GM19372 (cell line): ENCODE data around the gene ACSF3.
"Not testable (repeated sequence)": the region's sequence is repeated elsewhere in the genome, so short reads cannot be mapped to it uniquely, and the experiment has no call there.

Source experiments
- ATAC-seq: cut with Tn5 transposase; IDR thresholded peaks from one replicate; pipeline ENCODE4 v1.9.1; 2021; ENCODE audit warnings: mild to moderate bottlenecking, low read depth, moderate library complexity; ENCODE audit not compliant: unreplicated experiment

ACSF3 gene

DNA sequence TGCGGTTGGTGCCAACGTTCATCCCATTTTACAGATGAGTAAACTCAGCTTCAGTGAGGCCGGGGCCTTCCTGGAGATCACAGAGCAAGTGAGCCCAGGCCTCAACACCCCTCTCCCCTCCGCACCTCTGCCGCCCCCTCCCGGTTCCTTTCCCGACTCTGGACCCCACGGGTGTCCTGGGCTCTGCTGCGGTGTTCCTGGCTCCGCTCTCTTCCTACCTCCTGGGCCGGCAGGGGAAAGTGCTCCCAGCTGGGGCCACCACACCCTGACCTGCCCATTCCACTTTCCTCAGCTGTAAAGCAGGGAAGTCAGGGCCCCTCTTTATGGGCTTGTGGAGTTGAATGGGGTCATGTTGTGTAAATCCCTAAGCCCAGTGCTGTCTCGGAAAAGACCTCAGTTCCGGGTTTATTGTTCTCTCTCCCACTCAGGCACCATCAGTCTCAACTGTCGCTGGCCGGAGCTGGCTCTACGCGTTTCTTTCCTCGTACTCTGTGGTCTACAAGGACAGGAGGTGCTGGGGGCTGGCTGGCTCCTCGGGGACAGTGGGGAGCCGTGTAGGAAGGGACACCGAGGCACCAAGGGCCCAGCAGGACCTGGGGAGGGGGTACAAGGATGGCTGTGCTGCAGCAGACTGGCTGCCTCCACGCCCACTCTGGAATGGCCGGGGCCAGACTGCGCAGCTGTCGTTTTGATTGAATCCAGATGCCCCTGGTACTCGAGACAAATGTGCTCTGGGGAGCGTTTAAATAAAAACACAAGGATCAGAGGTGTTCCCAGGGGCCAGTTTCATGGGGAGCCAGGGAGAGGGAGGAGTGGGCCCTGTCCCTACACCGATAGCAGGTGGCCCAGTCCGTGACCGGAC lies 21.7 kb upstream of the ACSF3 start:
- no peak for ATAC-seq

DNA sequence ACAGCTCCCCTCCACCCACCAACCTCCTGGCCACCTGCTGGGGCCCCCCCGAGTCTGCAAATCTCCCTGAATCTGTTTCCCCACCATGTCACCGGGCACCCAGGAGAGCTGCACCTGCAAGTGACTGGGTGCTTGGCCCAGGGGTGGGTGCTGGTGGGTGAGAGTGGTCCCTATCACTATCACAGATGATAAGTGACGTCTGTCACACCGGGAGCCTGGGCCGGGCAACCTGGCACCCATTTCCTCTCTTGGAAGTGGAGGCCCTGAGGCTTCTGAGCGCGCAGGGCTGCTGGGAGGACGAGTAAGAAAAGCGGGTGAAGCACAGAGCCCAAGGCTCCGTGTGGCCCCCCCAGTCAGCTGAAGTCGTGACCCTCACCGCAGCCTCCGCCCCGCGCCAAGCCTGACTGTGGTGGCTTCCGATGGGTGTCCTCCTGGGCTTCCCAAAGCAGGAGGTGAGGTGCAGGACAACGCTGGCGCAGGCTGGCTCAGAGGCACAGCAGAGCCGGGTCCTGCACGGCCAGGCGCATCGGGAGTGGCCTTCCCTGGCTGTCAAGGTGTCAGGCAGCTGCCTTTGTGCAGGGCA lies 21.0 kb upstream of the ACSF3 start:
- ATAC-seq = no peak

DNA sequence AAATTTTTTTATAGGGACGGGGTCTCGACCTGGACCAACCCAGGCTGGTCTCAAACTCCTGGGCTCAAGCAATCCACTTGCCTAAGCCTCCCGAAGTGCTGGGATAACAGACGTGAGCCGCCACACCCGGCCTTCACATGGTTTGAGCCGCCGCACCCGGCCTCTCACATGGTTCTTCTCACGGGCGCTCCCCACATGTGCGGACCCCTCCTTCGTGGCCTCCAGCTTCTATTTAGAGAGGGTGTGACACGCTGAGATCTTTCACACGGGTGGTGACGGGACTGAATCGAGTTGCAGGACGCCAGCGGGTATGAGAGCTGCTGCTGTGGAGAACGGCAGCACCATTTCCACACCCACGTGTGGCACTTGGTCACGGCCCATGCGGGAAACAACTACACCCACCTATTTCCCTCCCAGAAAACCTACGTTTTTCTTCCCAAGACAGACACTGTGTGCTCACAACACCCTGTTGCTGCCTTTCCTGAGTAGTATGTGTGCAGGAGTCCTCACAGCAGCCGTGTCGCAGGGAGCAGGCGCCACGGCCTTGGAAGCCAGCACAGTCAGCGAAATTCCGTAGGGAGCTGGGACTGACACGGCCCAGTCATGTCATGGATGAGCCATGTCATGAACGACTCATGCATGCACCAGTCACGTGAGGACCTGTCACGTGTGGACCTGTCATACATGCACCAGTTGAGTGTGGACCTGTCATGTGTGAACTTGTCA lies 20.1 kb upstream of the ACSF3 start:
- ATAC-seq = no peak

DNA sequence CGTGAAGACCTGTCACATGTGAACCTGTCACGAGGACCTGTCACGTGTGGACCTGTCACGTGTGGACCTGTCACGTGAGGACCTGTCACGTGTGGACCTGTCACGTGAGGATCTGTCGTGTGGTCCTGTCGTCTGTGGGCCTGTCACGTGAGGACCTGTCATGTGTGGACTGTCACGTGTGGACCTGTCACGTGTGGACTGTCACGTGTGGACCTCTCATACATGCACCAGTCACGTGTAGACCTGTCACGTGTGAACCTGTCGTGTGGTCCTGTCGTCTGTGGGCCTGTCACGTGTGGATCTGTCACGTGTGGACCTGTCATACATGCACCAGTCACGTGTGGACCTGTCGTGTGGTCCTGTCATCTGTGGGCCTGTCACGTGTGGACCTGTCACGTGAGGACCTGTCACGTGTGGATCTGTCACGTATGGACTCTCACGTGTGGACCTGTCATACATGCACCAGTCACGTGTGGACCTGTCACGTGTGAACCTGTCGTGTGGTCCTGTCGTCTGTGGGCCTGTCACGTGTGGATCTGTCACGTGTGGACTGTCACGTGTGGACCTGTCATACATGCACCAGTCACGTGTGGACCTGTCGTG lies 19.5 kb upstream of the ACSF3 start:
- not testable (repeated sequence) for ATAC-seq

DNA sequence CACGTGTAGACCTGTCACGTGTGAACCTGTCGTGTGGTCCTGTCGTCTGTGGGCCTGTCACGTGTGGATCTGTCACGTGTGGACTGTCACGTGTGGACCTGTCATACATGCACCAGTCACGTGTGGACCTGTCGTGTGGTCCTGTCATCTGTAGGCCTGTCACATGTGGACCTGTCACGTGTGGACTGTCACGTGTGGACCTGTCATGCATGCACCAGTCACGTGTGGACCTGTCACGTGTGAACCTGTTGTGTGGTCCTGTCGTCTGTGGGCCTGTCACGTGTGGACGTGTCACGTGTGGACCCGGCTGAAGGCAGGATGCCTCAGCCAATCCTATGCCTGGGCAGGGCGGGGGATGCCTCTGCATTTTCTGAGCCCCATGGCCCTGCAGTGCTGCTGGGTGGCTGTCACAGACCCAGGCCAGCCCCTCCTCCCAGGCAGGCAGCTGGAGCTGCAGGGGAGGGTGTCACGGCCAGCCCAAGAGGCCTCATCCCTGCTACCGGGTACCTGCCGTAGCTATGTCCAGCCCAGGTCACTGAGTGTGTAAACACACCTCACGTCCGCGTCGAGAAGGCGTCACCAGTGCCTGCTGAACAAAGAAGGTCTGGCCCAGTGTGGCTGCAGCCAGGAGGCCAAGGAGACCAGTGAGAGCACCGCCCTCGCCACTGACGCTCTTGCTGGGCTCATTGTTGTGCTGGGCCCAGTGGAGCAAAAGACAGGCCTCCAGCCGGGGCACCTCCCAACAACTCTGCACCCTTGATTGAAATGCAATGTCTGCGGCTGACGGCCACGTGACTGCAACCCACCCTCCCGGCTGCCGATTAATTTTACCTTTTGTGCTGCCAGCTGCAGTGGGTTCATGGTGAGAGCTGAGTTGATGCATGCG lies 18.6 kb upstream of the ACSF3 start:
- no peak for ATAC-seq

DNA sequence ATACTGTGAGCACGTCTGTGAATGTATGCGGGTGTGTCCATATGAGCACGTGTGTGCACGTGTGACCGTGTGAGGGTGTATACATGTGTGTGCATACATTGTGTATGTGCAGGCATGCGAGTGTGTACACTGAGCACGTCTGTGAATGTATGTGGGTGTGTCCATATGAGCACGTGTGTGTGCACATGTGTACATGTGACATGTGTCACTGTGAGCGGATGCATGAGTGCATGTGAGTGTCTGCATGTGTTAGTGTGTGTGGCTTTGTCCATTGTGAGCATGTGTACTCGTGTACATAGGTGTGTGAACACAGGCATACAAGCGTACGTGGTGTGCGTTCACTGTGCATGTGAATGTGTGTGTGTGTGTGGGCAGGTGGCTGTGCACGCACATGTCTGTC lies 17.5 kb upstream of the ACSF3 start:
- ATAC-seq = no peak

DNA sequence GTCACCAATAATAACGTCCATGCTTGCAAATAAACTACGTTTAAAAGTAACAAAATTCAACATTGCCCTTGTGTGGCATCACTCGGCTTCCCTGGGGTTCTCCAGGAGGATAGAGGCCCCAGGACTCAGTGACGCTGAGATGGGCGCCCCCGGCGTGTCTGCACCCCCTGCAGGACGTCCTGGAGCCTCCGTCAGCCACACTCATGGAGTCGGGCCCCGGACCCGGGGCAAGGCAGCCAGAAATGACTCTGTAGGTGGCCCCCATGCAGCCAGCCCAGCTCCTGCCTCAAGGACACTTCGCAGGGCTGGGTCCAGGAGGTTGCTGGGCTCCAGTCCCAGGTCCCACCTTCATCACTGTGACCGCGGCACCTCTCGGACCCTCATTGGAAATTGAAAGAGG lies 16.6 kb upstream of the ACSF3 start:
- ATAC-seq = no peak

DNA sequence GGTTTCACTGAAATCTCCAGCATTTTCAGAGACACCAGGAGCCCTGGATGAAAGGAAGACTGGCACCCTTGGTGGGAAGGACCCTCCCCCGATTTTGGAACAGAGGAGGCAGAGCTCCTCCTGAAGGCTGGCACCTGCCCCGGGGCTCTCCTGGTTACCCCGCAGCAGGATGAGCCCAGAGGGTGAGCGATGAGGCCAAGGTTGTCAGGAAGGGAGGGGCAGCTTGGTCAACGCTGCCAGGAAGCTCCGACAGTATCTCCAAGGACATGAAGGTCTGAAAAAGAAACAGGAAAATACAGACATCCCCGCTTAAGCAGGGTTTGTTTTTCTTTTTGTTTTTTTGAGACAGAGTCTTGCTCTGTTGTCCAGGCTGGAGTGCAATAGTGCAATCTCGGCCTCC lies 15.5 kb upstream of the ACSF3 start:
- ATAC-seq = no peak

DNA sequence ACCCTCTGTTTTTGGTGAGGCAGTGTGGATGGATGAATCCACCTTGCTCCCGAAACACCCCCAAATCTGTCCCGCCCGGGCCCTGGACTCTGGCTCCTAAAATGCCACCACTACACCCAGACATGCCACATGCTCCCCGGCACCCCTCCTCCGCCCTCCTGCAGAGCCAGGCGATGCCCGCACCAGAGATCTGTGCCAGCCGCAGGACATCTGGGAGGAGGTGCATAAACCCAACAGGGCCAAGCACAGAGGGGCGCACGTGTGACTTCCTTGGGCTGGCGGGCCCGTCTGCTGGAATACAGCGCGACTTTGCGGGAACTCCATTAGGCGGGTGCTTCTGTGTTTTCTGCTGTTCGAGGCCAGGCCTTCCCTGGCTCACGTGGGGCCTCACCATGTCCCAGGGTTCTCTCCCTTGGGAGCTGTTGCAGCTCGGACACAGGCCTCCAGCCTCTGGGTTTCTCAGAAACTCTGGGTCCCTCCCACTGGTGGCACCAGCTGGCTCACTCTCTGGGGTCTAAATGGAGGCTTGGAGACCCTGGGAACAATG lies 14.1 kb upstream of the ACSF3 start:
- ATAC-seq = no peak

DNA sequence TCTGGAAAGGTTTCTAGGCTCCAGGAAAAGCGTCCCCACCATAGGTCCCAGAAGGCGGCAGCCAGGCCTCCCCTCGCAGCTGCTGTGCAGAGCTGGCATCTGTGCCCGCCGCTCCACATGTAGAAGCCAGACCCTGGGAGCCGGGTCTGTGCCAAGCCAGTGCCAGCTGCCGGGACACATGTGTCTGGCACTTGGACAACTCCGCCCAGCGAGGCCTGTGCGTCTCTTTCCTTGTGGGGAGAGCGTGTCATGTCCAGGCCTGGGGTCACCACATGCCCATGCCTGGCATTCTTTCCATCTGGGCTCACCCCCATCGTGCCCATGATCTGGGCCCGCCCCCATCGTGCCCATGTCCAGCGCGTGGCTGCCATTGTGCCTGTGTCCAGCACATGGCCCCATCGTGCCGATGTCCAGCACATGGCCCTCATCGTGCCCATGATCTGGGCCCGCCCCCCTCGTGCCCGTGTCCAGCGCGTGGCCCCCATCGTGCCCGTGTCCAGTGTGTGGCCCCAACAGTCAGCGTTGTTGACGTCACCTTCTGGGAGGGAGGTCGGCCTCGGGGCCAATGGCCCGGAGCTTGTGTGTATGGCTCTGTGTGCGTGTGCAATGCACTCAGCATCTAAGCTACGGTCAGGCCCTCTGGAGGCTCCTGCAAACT lies 13.3 kb upstream of the ACSF3 start:
- no peak for ATAC-seq

DNA sequence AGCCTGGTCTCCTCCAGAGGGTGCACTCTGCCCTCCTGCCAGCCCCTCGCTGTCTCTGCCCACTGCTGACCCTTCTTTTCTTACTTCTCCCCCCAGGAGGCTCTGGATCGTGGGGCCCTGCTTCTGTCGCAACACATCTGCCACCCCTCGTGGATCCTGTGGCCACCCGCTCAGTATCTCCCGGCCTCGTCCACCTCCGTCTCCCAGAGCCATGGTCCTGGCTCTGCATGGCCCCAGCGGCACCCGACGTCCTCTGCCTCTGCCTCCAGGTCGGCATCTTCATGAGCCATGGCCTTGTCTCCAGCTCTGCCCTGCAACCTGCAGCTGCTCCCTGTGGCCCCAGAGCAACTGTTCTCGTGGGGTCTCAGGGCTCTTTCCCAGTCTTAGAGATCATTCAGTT lies 12.1 kb upstream of the ACSF3 start:
- no peak for ATAC-seq

DNA sequence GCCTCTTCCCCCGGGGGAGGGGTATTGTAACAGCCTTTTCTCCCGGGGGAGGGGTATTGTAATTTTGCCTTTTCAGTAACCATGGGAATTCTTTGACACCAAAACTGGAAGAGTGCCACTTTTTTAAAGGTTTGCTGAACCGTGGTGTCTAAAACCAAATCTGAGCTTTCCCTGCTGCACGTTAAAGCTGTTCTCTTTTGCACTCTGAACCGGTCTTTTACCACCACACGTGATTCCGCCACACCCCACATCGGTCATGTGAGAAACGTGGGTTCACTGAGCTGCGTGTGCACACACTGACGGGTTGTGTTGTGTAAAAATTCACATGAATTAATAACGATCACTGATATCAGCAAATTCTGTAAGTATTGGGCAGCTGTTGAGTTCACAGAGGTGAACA lies 9.2 kb upstream of the ACSF3 start:
- no peak for ATAC-seq

DNA sequence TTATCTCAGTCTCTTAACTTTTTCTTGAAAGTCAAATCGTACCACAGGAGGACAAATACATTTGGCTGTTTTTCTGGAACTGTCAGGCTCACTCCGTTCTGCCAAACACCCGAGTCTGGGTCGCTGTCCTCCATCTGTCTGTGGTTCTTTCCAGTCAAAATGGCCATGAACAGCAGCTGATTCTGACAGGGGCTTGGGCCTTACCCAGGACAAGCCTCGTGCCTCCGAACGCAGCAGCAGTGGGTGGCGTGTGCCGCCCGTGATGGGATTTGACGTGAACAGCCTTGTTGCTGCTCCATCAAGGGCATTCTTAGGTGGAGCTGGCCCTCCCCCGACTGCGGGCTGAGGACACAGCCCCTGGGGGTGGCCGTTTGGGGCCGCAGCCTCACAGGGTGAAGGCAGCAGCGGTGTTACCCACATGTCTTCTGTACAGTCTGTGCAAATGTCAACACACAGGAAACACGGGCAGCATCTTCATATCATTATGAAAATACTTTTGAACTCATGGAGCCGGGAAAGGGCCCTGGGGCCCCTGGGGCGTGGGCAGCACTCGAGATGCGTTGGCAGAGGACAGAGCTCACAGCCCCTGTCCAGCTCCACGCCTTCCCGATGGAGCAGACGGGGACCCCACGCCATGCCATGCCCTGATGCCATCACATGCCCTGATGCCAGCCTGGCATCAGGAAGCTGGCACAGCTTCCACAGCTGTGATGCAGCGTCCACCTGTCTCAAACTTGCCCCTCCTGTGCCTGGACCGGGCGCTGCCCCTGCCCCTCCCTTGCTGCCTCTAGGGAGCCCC lies 8.6 kb upstream of the ACSF3 start:
- no peak for ATAC-seq

DNA sequence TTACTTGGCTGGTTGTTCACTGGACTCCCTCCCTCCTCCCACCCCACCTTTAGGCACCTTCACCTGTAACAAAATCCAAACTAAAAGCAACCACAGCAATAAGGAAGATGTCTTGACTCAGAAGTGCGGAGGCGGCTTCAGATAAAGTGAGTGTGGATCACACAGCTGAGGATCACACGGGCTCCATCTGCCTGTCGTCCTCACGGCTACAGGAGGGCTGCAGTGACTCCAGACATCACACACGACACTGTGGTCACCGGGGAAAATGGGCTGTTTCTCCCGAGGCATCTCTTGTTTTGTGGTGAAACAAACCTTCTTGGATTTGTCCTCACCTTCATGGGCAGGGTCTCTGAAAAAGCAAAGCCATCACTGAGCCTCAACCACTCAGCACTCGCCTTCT lies 7.9 kb upstream of the ACSF3 start:
- ATAC-seq = no peak

DNA sequence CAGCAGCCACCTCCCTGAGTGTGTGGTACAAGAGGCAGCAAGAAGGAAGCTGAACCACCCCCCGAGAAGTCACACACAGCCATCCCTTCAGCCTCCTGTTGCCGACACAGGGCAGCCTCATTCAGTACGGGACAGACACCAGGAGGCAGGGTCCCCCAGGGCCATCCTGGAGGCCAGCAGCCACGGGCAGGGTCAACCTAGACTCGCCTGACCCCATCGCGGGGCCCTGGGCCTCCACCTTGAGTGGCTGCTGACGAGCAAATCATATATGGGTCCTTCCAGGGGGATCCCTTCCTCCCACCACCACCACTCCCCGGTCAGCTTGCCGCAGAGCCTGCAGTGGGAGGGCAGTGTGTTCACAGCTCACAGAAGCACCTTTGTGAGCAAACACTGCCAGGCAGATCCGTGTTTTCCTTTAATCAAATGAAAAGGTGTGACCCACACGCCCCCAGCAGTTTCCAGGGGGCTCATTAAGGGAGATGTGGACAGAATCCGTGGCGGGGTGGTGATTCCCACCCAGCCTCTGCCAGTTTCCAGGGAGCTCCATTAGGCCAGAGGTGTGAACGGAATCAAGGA lies 5.6 kb upstream of the ACSF3 start:
- ATAC-seq = no peak

DNA sequence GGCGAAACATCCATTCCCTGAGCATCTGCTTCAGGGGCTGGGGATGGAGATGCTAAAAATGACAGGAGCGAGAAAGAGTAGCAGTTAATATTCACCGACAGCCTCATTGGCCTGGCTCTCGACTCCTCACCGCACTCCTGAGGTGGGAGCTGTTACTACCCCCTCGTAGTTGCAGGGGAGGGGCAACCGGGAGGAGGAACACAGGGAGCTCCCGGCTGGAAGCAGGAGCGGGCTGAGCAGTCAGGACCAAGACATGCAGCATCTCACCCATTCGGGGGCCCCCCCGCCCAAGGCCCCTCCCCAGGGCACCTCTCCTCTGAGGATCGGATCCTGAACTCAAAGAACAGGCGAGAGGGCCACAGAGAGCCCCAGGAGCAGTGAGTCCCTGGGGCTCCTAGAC lies 4.5 kb upstream of the ACSF3 start:
- no peak for ATAC-seq

DNA sequence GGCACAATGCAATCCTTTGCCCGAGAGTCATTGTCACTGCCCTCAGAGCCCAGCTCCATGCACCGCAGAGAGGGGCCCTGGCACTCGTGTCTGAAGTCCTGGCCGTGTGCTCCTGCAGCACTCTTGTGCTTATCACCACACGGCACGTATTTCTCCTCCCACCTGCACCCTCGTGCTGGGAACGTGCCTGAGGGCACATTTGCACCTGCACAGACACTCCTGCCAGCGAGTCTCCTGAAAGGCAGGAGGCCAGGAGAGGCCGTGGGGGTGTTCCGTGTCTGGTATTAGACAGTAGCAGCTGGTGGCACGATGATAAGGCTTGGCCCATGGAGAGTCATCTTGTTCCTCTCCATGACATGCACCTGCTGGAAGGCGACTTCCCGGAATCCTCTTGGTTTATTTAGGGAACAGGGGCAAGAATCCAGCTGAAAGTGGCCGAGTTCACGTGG lies 3.4 kb upstream of the ACSF3 start:
- no peak for ATAC-seq

DNA sequence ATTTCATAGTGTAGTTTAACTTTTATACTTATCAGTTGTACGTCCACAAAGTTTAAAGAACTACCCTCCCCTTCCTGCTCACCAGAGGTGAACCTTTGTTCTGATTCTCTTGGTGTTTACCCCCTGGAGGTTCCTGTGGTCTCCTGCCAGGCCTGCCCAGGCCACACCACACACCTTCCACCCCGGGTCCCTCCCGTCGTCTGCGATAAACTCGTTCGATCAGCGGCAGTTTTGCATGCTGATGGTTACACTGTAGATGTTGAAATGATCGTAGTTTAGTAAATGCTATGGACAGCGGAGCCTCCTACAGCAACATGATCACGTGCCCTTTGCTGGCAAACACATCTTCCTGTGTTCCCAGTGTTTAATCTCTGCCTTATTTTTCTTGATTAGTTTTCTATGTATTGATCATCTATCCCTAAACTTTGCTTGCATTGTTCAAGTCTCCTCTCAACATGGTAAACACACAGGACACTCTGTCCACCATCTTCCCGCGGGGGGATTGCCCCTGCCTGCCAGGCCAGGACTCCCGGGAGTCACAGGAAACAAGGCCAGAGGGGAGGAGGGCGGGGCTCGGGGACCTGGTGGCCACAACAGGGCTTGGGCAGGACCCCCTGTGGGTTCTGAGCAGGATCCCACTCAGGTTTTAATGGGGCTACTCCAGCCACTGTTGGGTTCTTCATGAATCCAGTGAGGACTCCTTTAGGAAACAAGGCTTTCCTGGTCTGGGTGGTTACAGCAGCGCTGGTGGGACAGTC lies 2.8 kb upstream of the ACSF3 start:
- no peak for ATAC-seq
